OCI-LY7 (cell line): ENCODE data around the gene RPS6KB2. TPM values are rescaled to one million over a fixed set of nuclear protein-coding genes. Genes with fewer than 3 reads are reported as not detected.

Source experiments
- BruUV-seq: library from RNA; stranded (reverse); fragments of 400-500 nt; replicated peaks from 2 replicates; lab custom pipeline; 2021; lab: Mats Ljungman, UMichigan
- CTCF ChIA-PET: fragments of 300-600 bp; sonication (Branson Sonifier 250); formaldehyde crosslinking; loops from one replicate; lab custom pipeline; 2022; ENCODE audit warnings: antibody characterized with exemption; ENCODE audit not compliant: unreplicated experiment; lab: Charles Lee
- POLR2A ChIA-PET: fragments of 300-600 bp; sonication (Branson Sonifier 250); formaldehyde crosslinking; loops from one replicate; lab custom pipeline; 2022; ENCODE audit warnings: antibody characterized with exemption; lab: Charles Lee
- DNase-seq: peaks from one replicate; pipeline ENCODE4 v3.0.0-alpha.2; 2015; ENCODE audit warnings: low spot score
- H2AFZ ChIP-seq: fragments of 200-600 bp; sonication (generic), shearing (Covaris generic); 2 replicates; pipeline ENCODE4 v1.6.1; 2014; ENCODE audit warnings: mild to moderate bottlenecking, antibody characterized with exemption, low read length, moderate library complexity
- H3K27ac ChIP-seq: fragments of 200-600 bp; sonication (generic); 2 replicates; pipeline ENCODE4 v1.5.1; 2014; ENCODE audit warnings: mixed run types, low read depth, mild to moderate bottlenecking, moderate library complexity, low read length, inconsistent platforms; ENCODE audit not compliant: poor library complexity, severe bottlenecking
- H3K36me3 ChIP-seq: fragments of 200-600 bp; sonication (generic); 2 replicates; pipeline ENCODE4 v1.6.1; 2014; ENCODE audit warnings: mild to moderate bottlenecking, antibody characterized with exemption, low read length, moderate library complexity, mixed read lengths; ENCODE audit not compliant: insufficient read depth
- H3K4me1 ChIP-seq: fragments of 200-600 bp; sonication (generic); 2 replicates; pipeline ENCODE4 v1.5.1; 2014; ENCODE audit warnings: mild to moderate bottlenecking, low read length; ENCODE audit not compliant: insufficient read depth, poor library complexity, severe bottlenecking
- H3K4me2 ChIP-seq: fragments of 200-600 bp; sonication (generic); 2 replicates; pipeline ENCODE4 v1.6.1; 2014; ENCODE audit warnings: mild to moderate bottlenecking, low read length
- H3K4me3 ChIP-seq: fragments of 200-600 bp; sonication (generic); 2 replicates; pipeline ENCODE4 v1.5.1; 2014; ENCODE audit warnings: mild to moderate bottlenecking, low read depth, low read length; ENCODE audit not compliant: poor library complexity, severe bottlenecking
- H3K79me2 ChIP-seq: fragments of 200-600 bp; sonication (generic); 2 replicates; pipeline ENCODE4 v1.6.1; 2016; ENCODE audit warnings: low read depth, mild to moderate bottlenecking, low read length, moderate library complexity, mixed read lengths; ENCODE audit not compliant: insufficient read depth
- H3K9me2 ChIP-seq: fragments of 200-600 bp; sonication (generic); 2 replicates; pipeline ENCODE4 v1.6.1; 2016; ENCODE audit warnings: mild to moderate bottlenecking, low read length, mixed read lengths; ENCODE audit not compliant: insufficient read depth
- H3K9me3 ChIP-seq: fragments of 200-600 bp; sonication (generic); 2 replicates; pipeline ENCODE4 v1.6.1; 2014; ENCODE audit warnings: mild to moderate bottlenecking, mixed run types, low read length, mixed read lengths
- H4K20me1 ChIP-seq: fragments of 200-600 bp; sonication (generic); 2 replicates; pipeline ENCODE4 v1.6.1; 2014; ENCODE audit warnings: mild to moderate bottlenecking, antibody characterized with exemption, low read length, moderate library complexity, mixed read lengths; ENCODE audit not compliant: insufficient read depth
- CTCF ChIP-seq: fragments of 200-600 bp; sonication (generic); conservative IDR thresholded peaks from 2 replicates; pipeline ENCODE4 v1.5.1; 2014; ENCODE audit warnings: mild to moderate bottlenecking, antibody characterized with exemption, low read length, moderate library complexity, mixed read lengths
- EZH2phosphoT487 ChIP-seq: fragments of 200-600 bp; sonication (generic); IDR thresholded peaks from 2 replicates; pipeline ENCODE4 v1.6.1; 2018; ENCODE audit warnings: low read depth, borderline replicate concordance, mild to moderate bottlenecking, mixed run types, antibody characterized with exemption, low read length, moderate library complexity, mixed read lengths
- intact Hi-C: fragments of 100-400 bp; cut with micrococcal nuclease; formaldehyde crosslinking; loops from one replicate; pipeline ENCODE4 v1.10.0; 2022; ENCODE audit not compliant: unreplicated experiment
- small RNA-seq: library from RNA; depleted of rRNA; stranded (forward); fragments of <200 nt; gene quantifications from one replicate; pipeline ENCODE3, GENCODE V24; 2014
- total RNA-seq, 2 experiments: library from RNA; depleted of rRNA in 1 of 2; stranded (reverse); fragments of >200 nt in 1 of 2; shearing (Covaris generic) in 1 of 2; gene quantifications; 2 replicates each; pipeline ENCODE4 v1.2.3, GENCODE V29; 2014 to 2022

Gene RPS6KB2
- total RNA-seq, 2 experiments from 2014 or later = 48.3 to 69.4 TPM

- peak; percentile 60 for DNase-seq
- H2AFZ ChIP-seq = no peak overlapping the region; the same call in 1 of the 2 replicates
- TF ChIP-seq CTCF (no peak), EZH2phosphoT487 (no peak)
- H3K79me2 ChIP-seq = peaks cover 28% of the 10 kb centered on the region; the same call in 1 of the 2 replicates
- H3K27ac ChIP-seq = peak overlapping the region; percentile 87
- H3K9me3 ChIP-seq = no peaks in the 10 kb centered on the region
- no peaks in the 10 kb centered on the region for H3K9me2 ChIP-seq
- peak overlapping the region; percentile 95 for H3K4me2 ChIP-seq
- intact Hi-C loops = loop anchor here (1.0 to 5.0 kb wide), 5 partner anchors 23 to 132 kb away; partner anchors contain the start of genes CORO1B, POLD4 and RAD9A
- no TSS peak for BruUV-seq
- H3K36me3 ChIP-seq = peaks cover 20% of the 10 kb centered on the region
- ChIA-PET CTCF (interaction anchor here (1.4 kb wide), 1 partner anchor 44 kb away, joined by 3 read pairs; no protein-coding TSS in a partner anchor), POLR2A (interaction anchor here (0.5 to 1.4 kb wide), 9 partner anchors 13 to 780 kb away, joined by 3 to 7 read pairs (median 3); partner anchors contain the start of genes PPP1CA, PTPRCAP and TBC1D10C)
- no peaks in the 10 kb centered on the region for H4K20me1 ChIP-seq
- peak overlapping the region; percentile 71 for H3K4me3 ChIP-seq
- peaks cover 44% of the 10 kb centered on the region for H3K4me1 ChIP-seq
Measured at GRCh38 chr11:67483831-67484665, 55.8 kb downstream of the RPS6KB2 start.

DNA sequence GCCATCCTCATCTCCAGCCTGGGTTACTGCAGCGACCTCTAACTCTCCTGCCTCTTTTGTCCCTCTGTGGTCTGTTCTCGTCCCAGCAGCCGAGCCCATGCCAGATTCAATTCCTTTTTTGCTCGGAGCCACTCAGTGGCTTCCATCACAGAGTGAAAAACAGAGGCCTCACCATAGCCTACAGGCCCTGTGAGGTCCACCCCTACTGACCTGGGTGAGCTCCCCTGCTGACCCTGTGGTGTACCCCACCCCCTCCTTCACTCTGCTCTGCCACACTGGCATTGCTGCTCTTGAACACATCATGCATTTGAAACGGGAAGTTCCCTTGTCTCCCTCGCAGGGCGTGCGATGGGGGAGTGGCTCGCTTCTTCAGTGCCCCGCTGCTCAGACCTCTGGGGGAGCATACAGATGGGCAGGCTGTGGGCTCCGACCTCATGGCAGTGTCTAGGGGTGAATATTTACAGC lies 56.6 kb downstream of the RPS6KB2 start:
- ChIA-PET POLR2A (interaction anchor here (0.5 to 1.8 kb wide), 12 partner anchors 14 to 781 kb away, joined by 3 to 7 read pairs (median 4); partner anchors contain the start of genes CABP4, CORO1B, PPP1CA and TBC1D10C), CTCF (interaction anchor here (1.4 kb wide), 1 partner anchor 45 kb away, joined by 3 read pairs; no protein-coding TSS in a partner anchor)
- intact Hi-C loops = loop anchor here (1.0 to 5.0 kb wide), 5 partner anchors 22 to 133 kb away; partner anchors contain the start of genes CORO1B, POLD4 and RAD9A
- peak; percentile 85 for DNase-seq
- H3K9me2 ChIP-seq = no peaks in the 10 kb centered on the region
- H3K27ac ChIP-seq = peak overlapping the region; percentile 87
- peaks cover 28% of the 10 kb centered on the region for H3K36me3 ChIP-seq
- no peak overlapping the region; the same call in 1 of the 2 replicates for H2AFZ ChIP-seq
- H3K4me3 ChIP-seq = peak overlapping the region; percentile 71
- peak overlapping the region; percentile 95 for H3K4me2 ChIP-seq
- H3K9me3 ChIP-seq = no peaks in the 10 kb centered on the region
- H3K4me1 ChIP-seq = peaks cover 44% of the 10 kb centered on the region
- no peak for TF ChIP-seq EZH2phosphoT487
- peak; percentile 55 for TF ChIP-seq CTCF
- BruUV-seq = no TSS peak
- H3K79me2 ChIP-seq = peaks cover 28% of the 10 kb centered on the region; the same call in 1 of the 2 replicates
- H4K20me1 ChIP-seq = no peaks in the 10 kb centered on the region

Small RNA genes within 50 kb of the gene (small RNA-seq; reads per million reads assigned to genes)
- gene RNU6-1238P = not detected

Other genes starting within 250 kb of the RPS6KB2 start
- gene GRK2, start 162.0 kb upstream of the RPS6KB2 start, total RNA-seq (2014; rRNA removed; shearing (Covaris generic)) = 379 and 397 TPM in 2 replicates
- 280 and 373 TPM in 2 replicates for gene GRK2, start 162.0 kb upstream of the RPS6KB2 start, total RNA-seq (2022)
- gene ANKRD13D, start 139.2 kb upstream of the RPS6KB2 start, total RNA-seq (2014; rRNA removed; shearing (Covaris generic)) = 101 and 136 TPM in 2 replicates
- 119 and 136 TPM in 2 replicates for gene ANKRD13D, start 139.2 kb upstream of the RPS6KB2 start, total RNA-seq (2022)
- gene SSH3, start 125.0 kb upstream of the RPS6KB2 start, total RNA-seq (2014; rRNA removed; shearing (Covaris generic)) = 8.4 and 9.2 TPM in 2 replicates
- 18.5 and 22.0 TPM in 2 replicates for gene SSH3, start 125.0 kb upstream of the RPS6KB2 start, total RNA-seq (2022)
- gene POLD4, start 74.9 kb upstream of the RPS6KB2 start, total RNA-seq (2014; rRNA removed; shearing (Covaris generic)) = 146 and 153 TPM in 2 replicates
- gene POLD4, start 74.9 kb upstream of the RPS6KB2 start, total RNA-seq (2022) = 160 and 171 TPM in 2 replicates
- 0.35 and 0.67 TPM in 2 replicates for gene CLCF1, start 54.9 kb upstream of the RPS6KB2 start, total RNA-seq (2014; rRNA removed; shearing (Covaris generic))
- gene CLCF1, start 54.9 kb upstream of the RPS6KB2 start, total RNA-seq (2022) = 0.34 TPM in 1 of 2 replicates, not detected in the other
- gene RAD9A, start 36.5 kb upstream of the RPS6KB2 start, total RNA-seq (2014; rRNA removed; shearing (Covaris generic)) = 30.1 and 51.0 TPM in 2 replicates
- 62.2 and 71.1 TPM in 2 replicates for gene RAD9A, start 36.5 kb upstream of the RPS6KB2 start, total RNA-seq (2022)
- gene PPP1CA, start 26.6 kb upstream of the RPS6KB2 start, total RNA-seq (2014; rRNA removed; shearing (Covaris generic)) = 248 and 311 TPM in 2 replicates
- 210 and 219 TPM in 2 replicates for gene PPP1CA, start 26.6 kb upstream of the RPS6KB2 start, total RNA-seq (2022)
- 105 and 124 TPM in 2 replicates for gene TBC1D10C, start 24.4 kb upstream of the RPS6KB2 start, total RNA-seq (2014; rRNA removed; shearing (Covaris generic))
- gene TBC1D10C, start 24.4 kb upstream of the RPS6KB2 start, total RNA-seq (2022) = 108 and 117 TPM in 2 replicates
- 0.06 and 0.15 TPM in 2 replicates for gene CARNS1, start 12.8 kb upstream of the RPS6KB2 start, total RNA-seq (2014; rRNA removed; shearing (Covaris generic))
- 0.21 and 0.41 TPM in 2 replicates for gene CARNS1, start 12.8 kb upstream of the RPS6KB2 start, total RNA-seq (2022)
- gene PTPRCAP, start 9.2 kb downstream of the RPS6KB2 start, total RNA-seq (2014; rRNA removed; shearing (Covaris generic)) = 175 and 212 TPM in 2 replicates
- 101 and 129 TPM in 2 replicates for gene PTPRCAP, start 9.2 kb downstream of the RPS6KB2 start, total RNA-seq (2022)
- gene CORO1B, start 15.0 kb downstream of the RPS6KB2 start, total RNA-seq (2014; rRNA removed; shearing (Covaris generic)) = 48.0 and 55.3 TPM in 2 replicates
- 85.3 and 87.4 TPM in 2 replicates for gene CORO1B, start 15.0 kb downstream of the RPS6KB2 start, total RNA-seq (2022)
- not detected in 2 replicates for gene GPR152, start 24.2 kb downstream of the RPS6KB2 start, total RNA-seq (2014; rRNA removed; shearing (Covaris generic))
- not detected in 2 replicates for gene GPR152, start 24.2 kb downstream of the RPS6KB2 start, total RNA-seq (2022)
- gene CABP4, start 26.9 kb downstream of the RPS6KB2 start, total RNA-seq (2014; rRNA removed; shearing (Covaris generic)) = 3.0 and 3.1 TPM in 2 replicates
- gene CABP4, start 26.9 kb downstream of the RPS6KB2 start, total RNA-seq (2022) = 11.5 and 11.8 TPM in 2 replicates
- gene TMEM134, start 40.8 kb downstream of the RPS6KB2 start, total RNA-seq (2014; rRNA removed; shearing (Covaris generic)) = 26.8 and 38.8 TPM in 2 replicates
- gene TMEM134, start 40.8 kb downstream of the RPS6KB2 start, total RNA-seq (2022) = 76.9 and 86.9 TPM in 2 replicates
- 123 and 125 TPM in 2 replicates for gene AIP, start 54.5 kb downstream of the RPS6KB2 start, total RNA-seq (2014; rRNA removed; shearing (Covaris generic))
- 112 and 116 TPM in 2 replicates for gene AIP, start 54.5 kb downstream of the RPS6KB2 start, total RNA-seq (2022)
- 37.2 and 43.5 TPM in 2 replicates for gene PITPNM1, start 76.9 kb downstream of the RPS6KB2 start, total RNA-seq (2014; rRNA removed; shearing (Covaris generic))
- 45.6 and 51.3 TPM in 2 replicates for gene PITPNM1, start 76.9 kb downstream of the RPS6KB2 start, total RNA-seq (2022)
- 57.0 and 71.5 TPM in 2 replicates for gene CDK2AP2, start 79.7 kb downstream of the RPS6KB2 start, total RNA-seq (2014; rRNA removed; shearing (Covaris generic))
- gene CDK2AP2, start 79.7 kb downstream of the RPS6KB2 start, total RNA-seq (2022) = 83.9 and 90.2 TPM in 2 replicates
- gene CABP2, start 95.0 kb downstream of the RPS6KB2 start, total RNA-seq (2014; rRNA removed; shearing (Covaris generic)) = not detected in 2 replicates
- gene CABP2, start 95.0 kb downstream of the RPS6KB2 start, total RNA-seq (2022) = not detected in 2 replicates
- gene GSTP1, start 155.3 kb downstream of the RPS6KB2 start, total RNA-seq (2014; rRNA removed; shearing (Covaris generic)) = 1,251 and 1,604 TPM in 2 replicates
- gene GSTP1, start 155.3 kb downstream of the RPS6KB2 start, total RNA-seq (2022) = 1,017 and 1,139 TPM in 2 replicates
- 257 and 283 TPM in 2 replicates for gene NDUFV1, start 178.4 kb downstream of the RPS6KB2 start, total RNA-seq (2014; rRNA removed; shearing (Covaris generic))
- gene NDUFV1, start 178.4 kb downstream of the RPS6KB2 start, total RNA-seq (2022) = 294 and 335 TPM in 2 replicates
- 14.4 and 20.4 TPM in 2 replicates for gene NUDT8, start 201.4 kb downstream of the RPS6KB2 start, total RNA-seq (2014; rRNA removed; shearing (Covaris generic))
- gene NUDT8, start 201.4 kb downstream of the RPS6KB2 start, total RNA-seq (2022) = 31.7 and 35.4 TPM in 2 replicates
- gene TBX10, start 211.3 kb downstream of the RPS6KB2 start, total RNA-seq (2014; rRNA removed; shearing (Covaris generic)) = 2.4 and 4.3 TPM in 2 replicates
- gene TBX10, start 211.3 kb downstream of the RPS6KB2 start, total RNA-seq (2022) = 5.3 and 5.7 TPM in 2 replicates
- gene ACY3, start 222.2 kb downstream of the RPS6KB2 start, total RNA-seq (2014; rRNA removed; shearing (Covaris generic)) = 17.1 and 25.6 TPM in 2 replicates
- 45.1 and 54.4 TPM in 2 replicates for gene ACY3, start 222.2 kb downstream of the RPS6KB2 start, total RNA-seq (2022)
- gene ALDH3B2, start 246.1 kb downstream of the RPS6KB2 start, total RNA-seq (2014; rRNA removed; shearing (Covaris generic)) = 1.5 and 2.9 TPM in 2 replicates
- 8.0 and 8.3 TPM in 2 replicates for gene ALDH3B2, start 246.1 kb downstream of the RPS6KB2 start, total RNA-seq (2022)